MV-4-11 (cell line): ENCODE measurements around the gene XCL2.
"Not testable (repeated sequence)": the region's sequence is repeated elsewhere in the genome, so short reads cannot be mapped to it uniquely, and the experiment has no call there.

Experiments
- DNase-seq: peaks from one replicate; lab custom pipeline; 2025; lab: John Stamatoyannopoulos, UW

The XCL2 gene

GRCh38 chr1:168543840-168544498 lies at the start of gene XCL2:
XCL2 (minus strand) TSS chr1:168543997; CDS start chr1:168543964, 33 bp downstream.
- DNase-seq, result not testable (repeated sequence)

- DNase-seq, result no peak
These were observed 47.9 kb upstream of the XCL2 start for GRCh38 chr1:168591641-168592250.

GRCh38 chr1:168591066-168591465 lies 47.3 kb upstream of the XCL2 start:
- no peak for DNase-seq

GRCh38 chr1:168589167-168589566 lies 45.4 kb upstream of the XCL2 start:
- no peak for DNase-seq

GRCh38 chr1:168585937-168586336 lies 42.1 kb upstream of the XCL2 start:
- no peak for DNase-seq

- DNase-seq, result no peak
These were observed 41.4 kb upstream of the XCL2 start for GRCh38 chr1:168585191-168585590.

GRCh38 chr1:168583571-168583970 lies 39.8 kb upstream of the XCL2 start:
- no peak for DNase-seq

GRCh38 chr1:168582688-168583336 lies 39.0 kb upstream of the XCL2 start:
- no peak for DNase-seq

GRCh38 chr1:168581817-168582572 lies 38.2 kb upstream of the XCL2 start:
- DNase-seq, result no peak

GRCh38 chr1:168580991-168581390 lies 37.2 kb upstream of the XCL2 start:
- DNase-seq, result not testable (repeated sequence)

GRCh38 chr1:168580290-168580689 lies 36.5 kb upstream of the XCL2 start:
- not testable (repeated sequence) for DNase-seq

- DNase-seq, result not testable (repeated sequence)
These were observed 34.9 kb upstream of the XCL2 start for GRCh38 chr1:168578531-168579185.

GRCh38 chr1:168576245-168576688 lies 32.5 kb upstream of the XCL2 start, which contains the start of gene XCL1:
XCL1 (plus strand) TSS chr1:168576605; CDS start chr1:168576638, 33 bp downstream.
- not testable (repeated sequence) for DNase-seq

- DNase-seq, result peak; percentile 59
These were observed 30.4 kb upstream of the XCL2 start for GRCh38 chr1:168574234-168574633.

GRCh38 chr1:168572633-168573032 lies 28.8 kb upstream of the XCL2 start:
- DNase-seq, result no peak

- no peak for DNase-seq
These were observed 26.9 kb upstream of the XCL2 start for GRCh38 chr1:168570652-168571051.

- no peak for DNase-seq
These were observed 24.5 kb upstream of the XCL2 start for GRCh38 chr1:168568346-168568745.

- no peak for DNase-seq
These were observed 23.8 kb upstream of the XCL2 start for GRCh38 chr1:168567568-168567967.

- peak; percentile 58 for DNase-seq
These were observed 23.2 kb upstream of the XCL2 start for GRCh38 chr1:168567007-168567406.

- no peak for DNase-seq
These were observed 22.0 kb upstream of the XCL2 start for GRCh38 chr1:168565825-168566224.

GRCh38 chr1:168561989-168562388 lies 18.2 kb upstream of the XCL2 start:
- peak; percentile 61 for DNase-seq

- no peak for DNase-seq
These were observed 16.6 kb upstream of the XCL2 start for GRCh38 chr1:168560370-168560769.
